HG03457 (cell line): ENCODE measurements around the gene CDKL2.
A peak's percentile ranks its signal among the peaks of the same experiment; 100 is the strongest.
"Not testable (repeated sequence)": the region's sequence is repeated elsewhere in the genome, so short reads cannot be mapped to it uniquely, and the experiment has no call there.

Experiments
- ATAC-seq: cut with Tn5 transposase; IDR thresholded peaks from one replicate; pipeline ENCODE4 v1.9.1; 2021; ENCODE audit warnings: moderate number of reproducible peaks; ENCODE audit not compliant: unreplicated experiment

The CDKL2 gene

GRCh38 chr4:75630174-75630936 is at the start of gene CDKL2:
Gene CDKL2 (minus strand): TSS chr4:75630528. CDS start chr4:75625988, 4,540 bp downstream.
- peak; percentile 96 for ATAC-seq

DNA sequence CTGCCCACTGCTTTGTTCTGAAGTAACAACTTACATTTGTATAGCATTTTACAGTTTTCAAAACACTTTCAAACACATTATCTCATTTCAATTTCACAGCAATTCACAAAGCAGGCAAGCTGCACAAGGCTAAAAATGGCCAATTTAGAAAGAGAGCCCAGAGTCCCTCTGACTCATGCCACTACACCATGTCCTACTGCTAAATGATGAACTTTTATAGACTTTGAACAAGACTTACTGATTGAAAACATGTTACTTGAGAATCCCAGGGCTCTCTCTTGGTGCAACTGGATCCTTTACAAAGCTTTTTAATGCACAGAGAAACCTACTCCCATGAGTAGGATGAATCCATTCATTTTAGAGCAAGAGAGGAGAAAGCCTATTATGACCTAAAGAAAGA is 48.6 kb upstream of the CDKL2 start:
- no peak for ATAC-seq

DNA sequence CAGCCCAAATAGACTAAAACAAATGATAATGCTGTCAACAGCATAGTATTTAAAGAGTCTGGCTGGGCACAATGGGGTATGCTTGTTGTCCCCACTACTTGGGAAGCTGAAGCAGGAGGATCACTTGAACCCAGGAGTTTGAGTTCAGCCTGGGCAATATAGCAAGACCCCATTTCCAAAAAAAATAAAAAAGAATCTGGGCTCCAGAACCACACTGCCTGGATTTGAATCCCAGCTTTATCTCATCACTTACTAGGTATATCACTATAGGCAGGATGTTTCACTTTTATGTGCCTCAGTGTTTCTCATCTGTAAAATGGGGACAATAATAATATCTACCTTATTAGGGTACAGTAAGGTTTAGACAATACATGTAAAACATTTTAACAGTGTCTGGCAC is 48.1 kb upstream of the CDKL2 start:
- ATAC-seq: no peak

GRCh38 chr4:75675004-75675531 is 44.7 kb upstream of the CDKL2 start:
- ATAC-seq: no peak

DNA sequence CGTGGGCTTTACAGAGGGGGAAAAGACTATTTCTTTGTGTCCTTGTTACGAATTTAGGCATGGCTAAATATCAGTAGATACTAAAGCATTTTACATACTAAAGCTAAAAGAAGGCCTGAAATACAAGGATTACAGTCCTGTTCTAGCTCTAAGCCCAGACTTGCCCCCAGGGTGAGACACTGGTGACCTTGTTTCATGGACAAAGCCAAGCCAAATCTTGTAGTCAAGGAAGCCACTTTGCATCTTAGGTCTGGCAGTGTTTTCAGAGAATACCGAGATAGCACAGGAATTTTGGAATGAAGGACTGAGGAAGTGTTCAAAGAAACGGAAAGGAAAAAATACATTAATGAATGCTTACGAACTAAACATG is 43.6 kb upstream of the CDKL2 start:
- no peak for ATAC-seq

GRCh38 chr4:75673027-75673958 is 43.0 kb upstream of the CDKL2 start, which contains the start of gene G3BP2:
Gene G3BP2 (minus strand): TSS chr4:75673411. CDS start chr4:75662025, 11,386 bp downstream.
- peak; percentile 86 for ATAC-seq

DNA sequence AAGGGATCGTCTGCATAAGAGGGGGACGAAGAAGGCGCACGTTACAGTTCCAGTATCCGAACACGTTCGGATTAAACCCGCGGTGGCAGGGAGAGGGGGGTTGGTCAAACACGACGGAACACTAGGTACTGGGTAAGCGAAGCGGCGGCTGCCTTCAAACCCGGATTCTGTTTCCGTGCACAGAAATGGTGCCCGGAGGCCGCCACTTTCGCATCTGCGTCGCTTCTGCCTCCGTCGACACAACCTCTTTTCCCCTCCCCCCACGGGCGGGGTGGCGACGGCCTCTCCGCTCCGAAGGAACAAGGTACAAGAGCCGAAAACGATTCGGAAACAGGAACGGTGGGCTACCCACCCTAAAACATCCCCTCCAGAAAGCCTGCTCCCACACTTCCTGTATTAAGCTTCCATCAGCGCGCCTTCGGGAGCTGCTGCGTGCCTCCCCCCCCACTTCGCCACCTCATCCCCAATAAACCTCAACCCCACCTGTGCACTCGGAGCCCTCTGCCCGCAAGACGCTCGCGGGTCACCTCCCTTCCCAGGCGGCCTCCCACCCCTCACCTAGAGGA is 42.2 kb upstream of the CDKL2 start:
- peak; percentile 25 for ATAC-seq

DNA sequence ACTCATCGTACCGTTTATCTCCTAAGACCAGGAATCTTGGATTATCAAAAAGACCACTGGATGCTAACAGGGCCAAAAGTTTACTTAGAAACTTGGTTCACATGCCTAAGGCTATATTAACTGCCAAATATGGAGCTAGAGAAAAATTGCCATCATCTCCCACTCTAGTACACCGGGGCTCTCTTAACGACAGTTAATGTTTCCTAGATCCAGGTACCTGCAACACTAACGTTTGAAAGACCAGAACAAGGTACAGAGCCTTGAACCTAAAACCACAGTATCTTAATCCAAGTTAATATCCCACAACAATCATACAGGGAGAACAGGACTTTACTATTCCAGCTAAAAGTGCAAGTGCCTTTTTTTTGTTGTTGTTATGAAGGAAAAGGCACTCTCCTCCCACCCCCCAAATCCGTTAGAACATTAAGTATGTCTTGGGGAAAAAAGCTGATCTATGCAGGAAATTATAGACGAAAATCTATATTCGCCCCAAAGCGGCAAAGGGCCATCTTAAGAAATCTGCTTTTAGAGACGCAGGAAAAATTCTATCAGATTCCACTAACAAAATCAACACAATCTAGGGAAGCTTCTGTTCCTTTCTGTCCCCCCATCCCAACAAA is 41.6 kb upstream of the CDKL2 start:
- no peak for ATAC-seq

DNA sequence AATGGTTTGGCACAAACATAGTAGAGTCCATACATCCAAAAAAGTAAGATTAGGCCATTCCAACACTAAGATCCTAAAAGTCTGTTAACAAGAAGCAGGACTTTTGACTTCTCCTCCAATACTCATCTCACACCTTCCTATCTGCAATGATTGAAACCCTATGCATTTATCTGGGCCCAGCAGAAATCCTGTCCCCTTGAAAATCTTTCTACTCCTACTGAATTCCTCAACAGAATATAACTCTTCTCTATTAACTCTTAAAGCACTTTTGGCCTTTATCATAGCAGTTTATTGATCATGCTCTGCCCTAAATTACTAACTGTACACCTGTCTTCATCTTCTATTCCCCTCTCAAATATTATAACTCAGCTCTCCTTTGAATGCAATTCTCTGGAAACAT is 38.3 kb upstream of the CDKL2 start:
- no peak for ATAC-seq

DNA sequence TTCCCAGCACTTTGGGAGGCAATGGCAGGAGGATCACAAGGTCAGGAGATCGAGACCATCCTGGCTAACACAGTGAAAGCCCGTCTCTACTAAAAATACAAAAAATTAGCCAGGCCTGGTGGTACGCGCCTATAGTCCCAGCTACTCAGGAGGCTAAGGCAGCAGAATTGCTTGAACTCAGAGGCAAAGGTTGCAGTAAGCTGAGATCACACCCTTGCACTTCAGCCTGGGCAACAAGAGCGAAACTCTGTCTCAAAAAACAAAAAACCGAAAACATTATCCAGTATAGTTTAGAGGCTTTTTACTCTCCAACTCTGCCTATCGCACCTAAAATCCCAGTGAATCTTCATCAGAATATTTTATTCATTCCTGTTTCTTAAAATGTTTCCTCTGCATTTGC is 37.3 kb upstream of the CDKL2 start:
- ATAC-seq: not testable (repeated sequence)

DNA sequence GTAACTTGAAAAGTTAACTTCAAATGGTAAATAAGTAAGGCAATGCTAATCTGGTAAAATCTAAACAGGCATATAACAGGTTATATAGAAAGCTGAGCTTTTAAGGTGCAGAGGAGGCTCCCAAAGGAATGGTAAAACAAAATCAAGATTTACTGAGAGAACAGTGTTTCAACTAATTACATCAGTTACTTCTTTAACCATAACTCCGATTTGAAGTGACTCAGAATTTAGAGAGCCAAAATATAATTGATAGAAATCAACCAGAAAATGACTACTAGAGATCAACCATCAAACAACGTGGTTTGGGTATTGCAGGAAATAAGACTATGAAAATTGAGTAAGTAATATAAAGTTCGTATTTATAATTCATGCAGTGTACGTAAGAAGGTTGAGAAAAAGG is 36.0 kb upstream of the CDKL2 start:
- no peak for ATAC-seq

DNA sequence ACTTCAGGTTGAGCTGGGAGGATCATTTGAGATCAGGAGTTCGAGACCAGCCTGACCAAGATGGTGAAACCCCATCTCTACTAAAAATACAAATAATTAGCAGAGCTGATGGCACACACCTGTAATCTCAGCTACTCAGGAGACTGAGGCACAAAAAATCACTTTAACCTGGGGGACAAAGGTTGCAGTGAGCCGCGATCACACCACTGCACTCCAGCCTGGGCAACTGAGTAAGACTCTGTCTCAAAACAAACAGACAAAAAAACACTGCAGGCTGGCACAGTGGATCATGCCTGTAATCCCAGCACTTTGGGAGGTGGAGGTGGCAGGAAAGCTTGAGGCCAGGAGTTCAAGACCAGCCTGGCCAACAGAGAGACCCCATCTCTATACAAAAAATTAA is 34.3 kb upstream of the CDKL2 start:
- not testable (repeated sequence) for ATAC-seq

- ATAC-seq: no peak
These were observed 32.3 kb upstream of the CDKL2 start for GRCh38 chr4:75662626-75663025.

DNA sequence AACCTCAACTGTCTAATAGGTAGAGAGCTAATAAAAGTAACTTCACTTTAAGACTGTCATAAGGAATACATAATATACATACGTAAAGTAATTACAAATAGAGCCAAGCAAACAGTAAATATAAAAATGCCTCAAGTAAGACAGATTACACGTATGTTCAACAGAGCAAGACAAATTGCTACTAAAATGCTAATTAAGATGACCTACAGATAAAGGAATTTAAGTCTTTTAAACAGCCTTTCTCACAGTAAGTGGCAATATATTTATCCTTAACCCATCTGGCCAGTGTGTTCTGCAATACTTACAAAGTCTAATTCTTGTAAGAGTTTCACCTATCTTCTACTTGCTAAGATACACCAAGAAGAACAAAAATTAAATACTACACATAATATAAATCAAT is 30.2 kb upstream of the CDKL2 start:
- no peak for ATAC-seq

DNA sequence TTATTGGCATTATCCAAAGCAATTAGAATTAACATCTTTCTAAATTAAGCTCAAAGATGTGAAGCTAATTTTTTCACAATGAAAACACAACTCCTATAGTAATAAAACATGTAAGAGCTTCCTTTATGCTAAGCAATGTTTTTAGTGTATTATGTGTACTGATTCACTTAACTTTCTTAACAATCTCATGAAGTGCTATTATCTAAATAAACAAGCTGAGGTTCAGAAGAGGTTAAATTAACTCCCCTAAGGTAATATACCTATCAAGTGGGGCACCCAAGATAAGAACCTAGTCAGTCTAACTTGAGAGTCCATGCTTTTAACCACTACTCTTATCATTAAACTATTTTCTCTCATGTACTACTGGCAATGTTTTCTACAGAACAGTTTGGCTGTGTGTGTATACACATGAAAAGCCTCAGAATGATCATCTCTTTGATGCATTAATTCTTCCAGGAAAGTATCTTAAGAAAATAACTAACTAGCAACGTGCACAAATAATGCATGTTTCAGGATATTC is 29.2 kb upstream of the CDKL2 start:
- ATAC-seq: no peak

DNA sequence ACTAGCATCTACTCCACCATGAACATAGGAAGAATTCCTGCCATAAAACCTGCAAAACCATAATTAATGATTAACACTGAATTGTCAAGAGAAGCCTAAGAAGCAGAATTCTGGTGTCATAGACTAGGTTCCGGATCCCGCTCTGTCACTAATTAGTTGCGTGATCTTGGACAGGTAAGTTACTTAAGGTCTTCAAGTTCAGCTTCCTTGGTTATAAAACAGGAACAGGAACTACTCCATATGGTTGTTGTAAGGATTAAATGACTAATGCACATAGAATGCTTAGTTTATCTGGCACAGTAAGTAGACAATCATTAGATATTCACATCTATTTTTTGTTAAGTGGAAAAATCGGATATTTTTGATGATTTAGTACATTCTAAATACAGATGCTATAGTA is 28.5 kb upstream of the CDKL2 start:
- ATAC-seq: no peak

DNA sequence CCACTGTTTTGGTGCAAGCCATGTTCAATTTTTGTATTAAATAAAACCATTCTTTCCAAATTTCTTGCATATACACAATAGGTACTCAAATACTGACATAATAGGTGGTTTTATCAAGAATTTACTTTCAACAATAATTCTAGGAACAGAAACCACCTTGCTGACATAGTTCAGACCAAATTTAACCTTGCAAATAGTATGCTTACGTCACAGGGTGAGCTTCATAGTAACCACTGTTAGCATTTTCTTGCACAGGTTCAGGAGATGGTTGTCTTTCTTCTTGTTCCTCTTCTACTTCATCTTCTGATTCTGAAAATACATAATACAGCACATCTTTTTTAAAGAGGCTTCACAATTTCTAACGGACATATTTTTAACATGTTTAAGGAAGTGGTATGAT is 25.2 kb upstream of the CDKL2 start:
- no peak for ATAC-seq

GRCh38 chr4:75654905-75655304 is 24.6 kb upstream of the CDKL2 start:
- ATAC-seq: no peak

DNA sequence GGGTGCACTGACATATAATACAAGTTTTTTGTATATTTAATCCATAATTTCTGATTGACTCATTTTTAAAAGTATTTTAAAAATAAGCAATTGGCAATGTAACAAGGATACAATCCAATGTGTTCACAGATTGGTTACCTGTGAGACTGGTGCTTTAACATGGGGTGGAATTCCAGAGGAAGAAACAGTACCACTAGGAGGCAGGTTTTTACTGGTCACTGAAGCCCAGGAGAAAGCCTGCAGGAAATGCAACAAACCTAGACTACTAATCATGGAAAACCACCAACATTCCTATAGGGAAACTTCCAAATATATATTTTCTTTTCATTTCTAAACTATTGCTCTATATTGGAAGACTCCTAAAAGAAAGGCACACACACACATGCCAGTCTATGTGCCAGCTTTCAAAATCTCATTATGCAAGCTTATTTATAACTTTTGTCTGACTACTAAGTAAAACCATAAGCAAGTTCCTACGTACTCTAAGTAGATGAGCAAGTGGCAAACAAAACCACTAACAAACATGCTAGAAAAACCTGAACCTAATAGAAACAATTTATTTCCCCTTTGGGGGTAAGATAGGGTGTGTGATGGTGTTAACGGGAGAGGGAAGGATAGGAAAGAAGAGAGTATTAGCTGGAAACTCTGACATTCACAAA is 23.6 kb upstream of the CDKL2 start:
- ATAC-seq: no peak

- ATAC-seq: no peak
These were observed 13.8 kb upstream of the CDKL2 start for GRCh38 chr4:75644095-75644494.
